Measurements from ENCODE around the gene ADCY2.

ADCY2 gene

GRCh38 chr5:7773178-7773577 lies 377.2 kb downstream of the ADCY2 start:
- H3K9me3 ChIP-seq (ENCODE audit: control insufficient read depth in 2 of 2, low read length in 2 of 2): no peaks in the 10 kb centered on the region
- no peaks in the 10 kb centered on the region for H3K4me1 ChIP-seq (ENCODE audit: control insufficient read depth, insufficient read depth, low read length)
- H3K27me3 ChIP-seq (ENCODE audit: control insufficient read depth in 1 of 2, insufficient read depth in 2 of 2, low read length in 2 of 2): no peaks in the 10 kb centered on the region
- peaks cover 7 to 14% of the 10 kb centered on the region in 2 donors for H3K36me3 ChIP-seq (ENCODE audit: control insufficient read depth in 2 of 2, insufficient read depth in 2 of 2, low read length in 2 of 2)
- H3K4me3 ChIP-seq (ENCODE audit: low read length in 2 of 2): no peak overlapping the region
- H3K9ac ChIP-seq (ENCODE audit: low read length in 2 of 2): no peak overlapping the region
- no peak overlapping the region for H3K27ac ChIP-seq (ENCODE audit: low read length)

GRCh38 chr5:7776442-7776841 lies 380.5 kb downstream of the ADCY2 start:
- no peaks in the 10 kb centered on the region for H3K9me3 ChIP-seq (ENCODE audit: control insufficient read depth in 2 of 2, low read length in 2 of 2)
- no peak overlapping the region for H3K27ac ChIP-seq (ENCODE audit: low read length)
- H3K4me1 ChIP-seq (ENCODE audit: control insufficient read depth, insufficient read depth, low read length): no peaks in the 10 kb centered on the region
- H3K36me3 ChIP-seq (ENCODE audit: control insufficient read depth in 2 of 2, insufficient read depth in 2 of 2, low read length in 2 of 2): peaks cover 9 to 14% of the 10 kb centered on the region in 2 donors
- H3K27me3 ChIP-seq (ENCODE audit: control insufficient read depth in 1 of 2, insufficient read depth in 2 of 2, low read length in 2 of 2): no peaks in the 10 kb centered on the region
- no peak overlapping the region for H3K9ac ChIP-seq (ENCODE audit: low read length in 2 of 2)
- no peak overlapping the region for H3K4me3 ChIP-seq (ENCODE audit: low read length in 2 of 2)

- H3K27ac ChIP-seq (ENCODE audit: low read length): no peak overlapping the region
- no peak overlapping the region for H3K9ac ChIP-seq (ENCODE audit: low read length in 2 of 2)
- H3K36me3 ChIP-seq (ENCODE audit: control insufficient read depth in 2 of 2, insufficient read depth in 2 of 2, low read length in 2 of 2): peaks cover 6 to 9% of the 10 kb centered on the region in 2 donors
Observed at GRCh38 chr5:7779019-7780005, 383.4 kb downstream of the ADCY2 start.

GRCh38 chr5:7781899-7782298 lies 386.0 kb downstream of the ADCY2 start:
- Histone ChIP-seq H3K4me1 (ENCODE audit: control insufficient read depth, insufficient read depth, low read length) (no peaks in the 10 kb centered on the region), H3K27me3 (ENCODE audit: control insufficient read depth in 1 of 2, insufficient read depth in 2 of 2, low read length in 2 of 2) (no peaks in the 10 kb centered on the region), H3K4me3 (ENCODE audit: low read length in 2 of 2) (no peak overlapping the region), H3K27ac (ENCODE audit: low read length) (no peak overlapping the region), H3K36me3 (ENCODE audit: control insufficient read depth in 2 of 2, insufficient read depth in 2 of 2, low read length in 2 of 2) (peaks cover 6 to 8% of the 10 kb centered on the region in 2 donors), H3K9me3 (ENCODE audit: control insufficient read depth in 2 of 2, low read length in 2 of 2) (no peaks in the 10 kb centered on the region), H3K9ac (ENCODE audit: low read length in 2 of 2) (no peak overlapping the region)

More at GRCh38 chr5:7779019-7780005, 383.4 kb downstream of the ADCY2 start:
- Histone ChIP-seq H3K4me3 (ENCODE audit: low read length in 2 of 2) (no peak overlapping the region), H3K4me1 (ENCODE audit: control insufficient read depth, insufficient read depth, low read length) (no peaks in the 10 kb centered on the region), H3K9me3 (ENCODE audit: control insufficient read depth in 2 of 2, low read length in 2 of 2) (no peaks in the 10 kb centered on the region), H3K27me3 (ENCODE audit: control insufficient read depth in 1 of 2, insufficient read depth in 2 of 2, low read length in 2 of 2) (no peaks in the 10 kb centered on the region)

GRCh38 chr5:7784683-7785380 lies 388.9 kb downstream of the ADCY2 start:
- Histone ChIP-seq H3K9ac (ENCODE audit: low read length in 2 of 2) (no peak overlapping the region), H3K9me3 (ENCODE audit: control insufficient read depth in 2 of 2, low read length in 2 of 2) (no peaks in the 10 kb centered on the region), H3K36me3 (ENCODE audit: control insufficient read depth in 2 of 2, insufficient read depth in 2 of 2, low read length in 2 of 2) (peaks cover 0 to 4% of the 10 kb centered on the region in 2 donors), H3K4me3 (ENCODE audit: low read length in 2 of 2) (no peak overlapping the region), H3K4me1 (ENCODE audit: control insufficient read depth, insufficient read depth, low read length) (peaks cover 2% of the 10 kb centered on the region), H3K27ac (ENCODE audit: low read length) (no peak overlapping the region), H3K27me3 (ENCODE audit: control insufficient read depth in 1 of 2, insufficient read depth in 2 of 2, low read length in 2 of 2) (no peaks in the 10 kb centered on the region)

GRCh38 chr5:7787770-7788169 lies 391.8 kb downstream of the ADCY2 start:
- Histone ChIP-seq H3K9ac (ENCODE audit: low read length in 2 of 2) (no peak overlapping the region), H3K27ac (ENCODE audit: low read length) (no peak overlapping the region), H3K9me3 (ENCODE audit: control insufficient read depth in 2 of 2, low read length in 2 of 2) (no peaks in the 10 kb centered on the region), H3K4me1 (ENCODE audit: control insufficient read depth, insufficient read depth, low read length) (peaks cover 2% of the 10 kb centered on the region), H3K27me3 (ENCODE audit: control insufficient read depth in 1 of 2, insufficient read depth in 2 of 2, low read length in 2 of 2) (no peaks in the 10 kb centered on the region), H3K36me3 (ENCODE audit: control insufficient read depth in 2 of 2, insufficient read depth in 2 of 2, low read length in 2 of 2) (peaks cover 3 to 4% of the 10 kb centered on the region in 2 donors), H3K4me3 (ENCODE audit: low read length in 2 of 2) (no peak overlapping the region)

- Histone ChIP-seq H3K9ac (ENCODE audit: low read length in 2 of 2) (no peak overlapping the region), H3K36me3 (ENCODE audit: control insufficient read depth in 2 of 2, insufficient read depth in 2 of 2, low read length in 2 of 2) (peaks cover 4 to 6% of the 10 kb centered on the region in 2 donors), H3K4me1 (ENCODE audit: control insufficient read depth, insufficient read depth, low read length) (peaks cover 5% of the 10 kb centered on the region), H3K9me3 (ENCODE audit: control insufficient read depth in 2 of 2, low read length in 2 of 2) (no peaks in the 10 kb centered on the region), H3K27ac (ENCODE audit: low read length) (no peak overlapping the region), H3K4me3 (ENCODE audit: low read length in 2 of 2) (no peak overlapping the region), H3K27me3 (ENCODE audit: control insufficient read depth in 1 of 2, insufficient read depth in 2 of 2, low read length in 2 of 2) (no peaks in the 10 kb centered on the region)
Observed at GRCh38 chr5:7789567-7789966, 393.6 kb downstream of the ADCY2 start.

- no peak overlapping the region for H3K9ac ChIP-seq (ENCODE audit: low read length in 2 of 2)
- peaks cover 4% of the 10 kb centered on the region in 2 donors for H3K36me3 ChIP-seq (ENCODE audit: control insufficient read depth in 2 of 2, insufficient read depth in 2 of 2, low read length in 2 of 2)
- H3K27me3 ChIP-seq (ENCODE audit: control insufficient read depth in 1 of 2, insufficient read depth in 2 of 2, low read length in 2 of 2): no peaks in the 10 kb centered on the region
- peaks cover 3% of the 10 kb centered on the region for H3K4me1 ChIP-seq (ENCODE audit: control insufficient read depth, insufficient read depth, low read length)
- no peak overlapping the region for H3K4me3 ChIP-seq (ENCODE audit: low read length in 2 of 2)
- H3K27ac ChIP-seq (ENCODE audit: low read length): no peak overlapping the region
- H3K9me3 ChIP-seq (ENCODE audit: control insufficient read depth in 2 of 2, low read length in 2 of 2): no peaks in the 10 kb centered on the region
Observed at GRCh38 chr5:7793895-7794294, 398.0 kb downstream of the ADCY2 start.

GRCh38 chr5:7794311-7794710 lies 398.4 kb downstream of the ADCY2 start:
- H3K9ac ChIP-seq (ENCODE audit: low read length in 2 of 2): no peak overlapping the region
- H3K27ac ChIP-seq (ENCODE audit: low read length): no peak overlapping the region
- no peak overlapping the region for H3K4me3 ChIP-seq (ENCODE audit: low read length in 2 of 2)
- H3K4me1 ChIP-seq (ENCODE audit: control insufficient read depth, insufficient read depth, low read length): peaks cover 3% of the 10 kb centered on the region
- H3K36me3 ChIP-seq (ENCODE audit: control insufficient read depth in 2 of 2, insufficient read depth in 2 of 2, low read length in 2 of 2): peaks cover 4% of the 10 kb centered on the region in 2 donors
- H3K27me3 ChIP-seq (ENCODE audit: control insufficient read depth in 1 of 2, insufficient read depth in 2 of 2, low read length in 2 of 2): no peaks in the 10 kb centered on the region
- no peaks in the 10 kb centered on the region for H3K9me3 ChIP-seq (ENCODE audit: control insufficient read depth in 2 of 2, low read length in 2 of 2)

- Histone ChIP-seq H3K27me3 (ENCODE audit: control insufficient read depth in 1 of 2, insufficient read depth in 2 of 2, low read length in 2 of 2) (no peaks in the 10 kb centered on the region), H3K27ac (ENCODE audit: low read length) (no peak overlapping the region), H3K4me3 (ENCODE audit: low read length in 2 of 2) (no peak overlapping the region), H3K9ac (ENCODE audit: low read length in 2 of 2) (no peak overlapping the region), H3K9me3 (ENCODE audit: control insufficient read depth in 2 of 2, low read length in 2 of 2) (no peaks in the 10 kb centered on the region), H3K36me3 (ENCODE audit: control insufficient read depth in 2 of 2, insufficient read depth in 2 of 2, low read length in 2 of 2) (peaks cover 4% of the 10 kb centered on the region in 2 donors), H3K4me1 (ENCODE audit: control insufficient read depth, insufficient read depth, low read length) (peaks cover 3% of the 10 kb centered on the region)
Observed at GRCh38 chr5:7794823-7795222, 398.9 kb downstream of the ADCY2 start.
